Cardiac muscle cell (in vitro differentiated cells and primary cell): Measurements from ENCODE around the gene CPOX. TPM values are rescaled to one million over a fixed set of nuclear protein-coding genes. Genes with fewer than 3 reads are reported as not detected.

Experiments
- DNase-seq, 2 donors: peaks; one replicate each; pipeline versions ENCODE4 v3.0.0 to v3.0.0-alpha.2; 2010 to 2017; ENCODE audit warnings: low read depth in 1 of 2, low spot score in 1 of 2
- H3K27ac ChIP-seq: fragments of 200-600 bp; sonication (generic); 2 replicates; pipeline ENCODE4 v1.5.1; 2016
- H3K27me3 ChIP-seq: fragments of 200-600 bp; sonication (generic); 2 replicates; pipeline ENCODE4 v1.6.0; 2016; ENCODE audit warnings: control low read depth
- H3K36me3 ChIP-seq: fragments of 200-600 bp; sonication (generic); 2 replicates; pipeline ENCODE4 v1.5.1; 2016; ENCODE audit warnings: control low read depth
- H3K4me1 ChIP-seq: fragments of 200-600 bp; sonication (generic); 2 replicates; pipeline ENCODE4 v1.8.1; 2017; ENCODE audit warnings: low read depth, mild to moderate bottlenecking, mixed run types
- H3K4me3 ChIP-seq: fragments of 200-600 bp; sonication (generic); 2 replicates; pipeline ENCODE4 v1.5.1; 2016; ENCODE audit warnings: mild to moderate bottlenecking
- H3K9me3 ChIP-seq: fragments of 200-600 bp; sonication (generic); 2 replicates; pipeline ENCODE4 v1.5.1; 2017; ENCODE audit warnings: low read depth, mild to moderate bottlenecking, control low read depth
- polyA plus RNA-seq: library from polyadenylated mRNA; unstranded; fragments of >200 nt; fragmentation: Nextera tagmentation; extraction: Ambion mirVana; gene quantifications from 2 replicates; pipeline ENCODE4 v1.2.1, GENCODE V29; 2016
- total RNA-seq: library from RNA; depleted of rRNA; stranded (reverse); fragments of >200 nt; gene quantifications from 2 replicates; pipeline ENCODE4 v1.2.3, GENCODE V29; 2016
- TF ChIP-seq, protein P1 (sequence below): IDR thresholded peaks from 2 replicates; pipeline ENCODE4 v1.5.1; 2012; ENCODE audit warnings: low read depth, mild to moderate bottlenecking, low read length

CPOX gene
- total and polyA plus RNA-seq, 2 experiments from 2014 or later: 10.5 to 45.0 TPM

GRCh38 chr3:98565843-98566242, 27.6 kb downstream of the CPOX start:
- Histone ChIP-seq H3K4me3 (no peak overlapping the region), H3K4me1 (no peaks in the 10 kb centered on the region), H3K27ac (no peak overlapping the region), H3K9me3 (no peaks in the 10 kb centered on the region), H3K36me3 (no peaks in the 10 kb centered on the region), H3K27me3 (no peaks in the 10 kb centered on the region)
- no peak for DNase-seq
- TF ChIP-seq, protein P1, sequence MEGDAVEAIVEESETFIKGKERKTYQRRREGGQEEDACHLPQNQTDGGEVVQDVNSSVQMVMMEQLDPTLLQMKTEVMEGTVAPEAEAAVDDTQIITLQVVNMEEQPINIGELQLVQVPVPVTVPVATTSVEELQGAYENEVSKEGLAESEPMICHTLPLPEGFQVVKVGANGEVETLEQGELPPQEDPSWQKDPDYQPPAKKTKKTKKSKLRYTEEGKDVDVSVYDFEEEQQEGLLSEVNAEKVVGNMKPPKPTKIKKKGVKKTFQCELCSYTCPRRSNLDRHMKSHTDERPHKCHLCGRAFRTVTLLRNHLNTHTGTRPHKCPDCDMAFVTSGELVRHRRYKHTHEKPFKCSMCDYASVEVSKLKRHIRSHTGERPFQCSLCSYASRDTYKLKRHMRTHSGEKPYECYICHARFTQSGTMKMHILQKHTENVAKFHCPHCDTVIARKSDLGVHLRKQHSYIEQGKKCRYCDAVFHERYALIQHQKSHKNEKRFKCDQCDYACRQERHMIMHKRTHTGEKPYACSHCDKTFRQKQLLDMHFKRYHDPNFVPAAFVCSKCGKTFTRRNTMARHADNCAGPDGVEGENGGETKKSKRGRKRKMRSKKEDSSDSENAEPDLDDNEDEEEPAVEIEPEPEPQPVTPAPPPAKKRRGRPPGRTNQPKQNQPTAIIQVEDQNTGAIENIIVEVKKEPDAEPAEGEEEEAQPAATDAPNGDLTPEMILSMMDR: no peak

GRCh38 chr3:98565237-98565643, 28.2 kb downstream of the CPOX start:
- no peaks in the 10 kb centered on the region for H3K36me3 ChIP-seq
- DNase-seq: no peak
- H3K4me1 ChIP-seq: no peaks in the 10 kb centered on the region
- H3K27ac ChIP-seq: no peak overlapping the region
- TF ChIP-seq, protein P1: no peak
- no peaks in the 10 kb centered on the region for H3K9me3 ChIP-seq
- no peaks in the 10 kb centered on the region for H3K27me3 ChIP-seq
- H3K4me3 ChIP-seq: no peak overlapping the region

- H3K9me3 ChIP-seq: no peaks in the 10 kb centered on the region
- no peaks in the 10 kb centered on the region for H3K4me1 ChIP-seq
- DNase-seq: no peak
- no peak overlapping the region for H3K27ac ChIP-seq
- TF ChIP-seq, protein P1: no peak
- no peaks in the 10 kb centered on the region for H3K36me3 ChIP-seq
- no peaks in the 10 kb centered on the region for H3K27me3 ChIP-seq
- H3K4me3 ChIP-seq: no peak overlapping the region
These were observed 29.0 kb downstream of the CPOX start for GRCh38 chr3:98564282-98565005.

DNA sequence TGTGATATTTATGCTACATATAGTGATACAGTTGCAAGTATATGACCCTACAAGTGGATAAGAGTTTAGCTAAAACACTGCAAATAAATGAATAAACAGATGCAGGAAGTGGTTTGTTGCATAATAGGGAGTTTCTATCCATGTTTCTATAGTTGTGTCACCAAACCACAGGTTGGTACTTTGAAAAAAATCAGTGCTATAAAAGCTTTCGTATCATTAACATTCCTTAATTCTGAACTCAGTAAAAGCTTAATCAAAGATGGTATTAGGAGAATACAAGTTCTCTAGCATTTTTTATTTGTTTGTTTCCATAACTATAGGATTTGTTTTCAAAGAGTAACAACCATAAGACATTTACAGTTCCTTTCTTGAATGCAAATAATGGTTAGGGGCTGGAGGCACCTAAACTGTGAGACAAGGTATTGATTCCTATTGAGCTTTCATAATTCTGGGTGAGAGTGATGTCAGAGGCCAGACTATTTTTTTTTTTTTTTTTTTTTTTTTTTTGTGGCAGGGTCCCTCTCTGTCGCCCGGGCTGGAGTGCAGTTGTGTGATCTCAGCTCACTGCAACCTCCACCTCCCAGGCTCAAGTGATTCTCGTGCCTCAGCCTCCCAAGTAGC, 29.6 kb downstream of the CPOX start:
- TF ChIP-seq, protein P1: no peak
- no peaks in the 10 kb centered on the region for H3K9me3 ChIP-seq
- H3K4me3 ChIP-seq: no peak overlapping the region
- H3K27ac ChIP-seq: no peak overlapping the region
- no peaks in the 10 kb centered on the region for H3K27me3 ChIP-seq
- H3K4me1 ChIP-seq: no peaks in the 10 kb centered on the region
- no peaks in the 10 kb centered on the region for H3K36me3 ChIP-seq
- DNase-seq: peak in 1 of 2 donors; percentile 66

DNA sequence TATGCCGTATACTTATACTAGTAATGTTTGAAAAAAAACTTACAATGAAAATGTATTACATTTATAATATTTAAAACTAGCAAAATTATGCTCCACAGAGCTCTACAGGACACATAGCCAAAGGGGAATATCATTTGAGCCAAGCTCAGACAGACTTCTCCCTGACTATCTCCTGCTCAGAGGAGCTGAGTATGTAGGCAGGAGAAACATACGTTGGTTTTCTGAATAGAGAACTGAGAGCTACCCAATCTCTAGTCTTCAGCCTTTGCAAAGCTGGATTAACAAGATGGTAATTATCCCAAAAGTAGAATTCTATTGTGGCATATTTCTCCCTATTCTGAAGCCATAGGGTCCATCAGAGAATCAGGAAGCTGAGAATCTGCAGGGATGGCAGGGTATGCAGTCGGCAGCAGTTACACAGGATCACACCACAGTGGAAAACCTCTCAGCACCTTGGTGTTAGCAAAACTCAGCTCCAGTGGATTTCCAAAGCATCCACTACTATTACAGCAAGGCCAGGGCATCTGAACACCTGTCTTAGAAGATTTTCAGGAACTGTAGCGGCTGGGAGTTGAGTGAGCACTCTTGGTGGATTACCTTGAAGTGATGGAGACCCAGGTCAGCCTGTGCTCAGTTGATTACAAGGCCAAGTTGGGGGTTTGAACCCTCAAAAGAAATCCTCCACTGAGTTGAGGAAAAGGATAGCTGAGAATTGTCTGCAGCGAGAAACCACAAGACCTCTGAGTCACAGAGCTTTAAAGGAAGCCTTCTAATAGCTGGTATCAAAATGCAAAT, 31.5 kb downstream of the CPOX start:
- Histone ChIP-seq H3K4me3 (no peak overlapping the region), H3K27ac (no peak overlapping the region)
- TF ChIP-seq, protein P1: no peak

More for the DNA sequence above, 31.5 kb downstream of the CPOX start:
- Histone ChIP-seq H3K27me3 (peaks cover 4% of the 10 kb centered on the region), H3K36me3 (no peaks in the 10 kb centered on the region), H3K4me1 (no peaks in the 10 kb centered on the region), H3K9me3 (no peaks in the 10 kb centered on the region)
- no peak for DNase-seq
